Mesothelial cell of epicardium (in vitro differentiated cells): Measurements from ENCODE around the gene NR3C1. TPM values are rescaled to one million over a fixed set of nuclear protein-coding genes. Genes with fewer than 3 reads are reported as not detected.
A peak's percentile ranks its signal among the peaks of the same experiment; 100 is the strongest.

Experiments
- DNase-seq, 2 experiments: peaks; one replicate each; pipeline ENCODE4 v3.0.0; 2021; ENCODE audit warnings: low spot score in 2 of 2; ENCODE audit not compliant: unreplicated experiment in 2 of 2
- H3K27ac Mint-ChIP-seq: 2 replicates; pipeline ENCODE4 v1.8.0; 2021; ENCODE audit warnings: mixed read lengths
- H3K27me3 Mint-ChIP-seq: 2 replicates; pipeline ENCODE4 v1.8.0; 2021; ENCODE audit warnings: low read depth, mixed read lengths
- H3K36me3 Mint-ChIP-seq: 2 replicates; pipeline ENCODE4 v1.8.0; 2021; ENCODE audit warnings: mixed read lengths
- H3K4me1 Mint-ChIP-seq: 2 replicates; pipeline ENCODE4 v1.8.0; 2021; ENCODE audit warnings: mixed read lengths
- H3K4me3 Mint-ChIP-seq: 2 replicates; pipeline ENCODE4 v1.8.0; 2021; ENCODE audit warnings: mild to moderate bottlenecking, moderate library complexity, mixed read lengths
- H3K9me3 Mint-ChIP-seq: 2 replicates; pipeline ENCODE4 v1.8.0; 2021; ENCODE audit warnings: mixed read lengths
- CTCF ChIP-seq: fragments of 200-600 bp; sonication (generic); IDR thresholded peaks from one replicate; pipeline ENCODE4 v1.5.0; 2021; ENCODE audit warnings: antibody characterized with exemption; ENCODE audit not compliant: unreplicated experiment
- total RNA-seq: library from RNA; stranded (reverse); gene quantifications from 3 replicates; pipeline ENCODE4 v1.2.1, GENCODE V29; 2021

The NR3C1 gene
- total RNA-seq, 1 donor from 2014 or later = 29.2 TPM

GRCh38 chr5:143386725-143387124 is 16.8 kb downstream of the NR3C1 start:
- H3K27ac Mint-ChIP-seq = no peak overlapping the region
- H3K9me3 Mint-ChIP-seq = peaks cover 36% of the 10 kb centered on the region
- peaks cover 41% of the 10 kb centered on the region for H3K36me3 Mint-ChIP-seq
- TF ChIP-seq CTCF = no peak
- no peaks in the 10 kb centered on the region for H3K27me3 Mint-ChIP-seq
- no peak for DNase-seq
- H3K4me3 Mint-ChIP-seq = no peak overlapping the region
- peaks cover 5% of the 10 kb centered on the region for H3K4me1 Mint-ChIP-seq

GRCh38 chr5:143384865-143385657 is 18.4 kb downstream of the NR3C1 start:
- no peak for DNase-seq
- Mint-ChIP-seq H3K36me3 (peaks cover 48% of the 10 kb centered on the region), H3K27me3 (no peaks in the 10 kb centered on the region), H3K9me3 (peaks cover 46% of the 10 kb centered on the region), H3K27ac (no peak overlapping the region), H3K4me1 (peaks cover 5% of the 10 kb centered on the region), H3K4me3 (no peak overlapping the region)
- TF ChIP-seq CTCF = no peak

GRCh38 chr5:143383988-143384387 is 19.5 kb downstream of the NR3C1 start:
- peaks cover 46% of the 10 kb centered on the region for H3K9me3 Mint-ChIP-seq
- H3K4me3 Mint-ChIP-seq = no peak overlapping the region
- H3K27me3 Mint-ChIP-seq = no peaks in the 10 kb centered on the region
- peaks cover 2% of the 10 kb centered on the region for H3K4me1 Mint-ChIP-seq
- no peak overlapping the region for H3K27ac Mint-ChIP-seq
- H3K36me3 Mint-ChIP-seq = peaks cover 48% of the 10 kb centered on the region
- TF ChIP-seq CTCF = no peak
- DNase-seq = no peak

- H3K4me1 Mint-ChIP-seq = peaks cover 15% of the 10 kb centered on the region
Measured at GRCh38 chr5:143379606-143380005, 23.9 kb downstream of the NR3C1 start.

DNA sequence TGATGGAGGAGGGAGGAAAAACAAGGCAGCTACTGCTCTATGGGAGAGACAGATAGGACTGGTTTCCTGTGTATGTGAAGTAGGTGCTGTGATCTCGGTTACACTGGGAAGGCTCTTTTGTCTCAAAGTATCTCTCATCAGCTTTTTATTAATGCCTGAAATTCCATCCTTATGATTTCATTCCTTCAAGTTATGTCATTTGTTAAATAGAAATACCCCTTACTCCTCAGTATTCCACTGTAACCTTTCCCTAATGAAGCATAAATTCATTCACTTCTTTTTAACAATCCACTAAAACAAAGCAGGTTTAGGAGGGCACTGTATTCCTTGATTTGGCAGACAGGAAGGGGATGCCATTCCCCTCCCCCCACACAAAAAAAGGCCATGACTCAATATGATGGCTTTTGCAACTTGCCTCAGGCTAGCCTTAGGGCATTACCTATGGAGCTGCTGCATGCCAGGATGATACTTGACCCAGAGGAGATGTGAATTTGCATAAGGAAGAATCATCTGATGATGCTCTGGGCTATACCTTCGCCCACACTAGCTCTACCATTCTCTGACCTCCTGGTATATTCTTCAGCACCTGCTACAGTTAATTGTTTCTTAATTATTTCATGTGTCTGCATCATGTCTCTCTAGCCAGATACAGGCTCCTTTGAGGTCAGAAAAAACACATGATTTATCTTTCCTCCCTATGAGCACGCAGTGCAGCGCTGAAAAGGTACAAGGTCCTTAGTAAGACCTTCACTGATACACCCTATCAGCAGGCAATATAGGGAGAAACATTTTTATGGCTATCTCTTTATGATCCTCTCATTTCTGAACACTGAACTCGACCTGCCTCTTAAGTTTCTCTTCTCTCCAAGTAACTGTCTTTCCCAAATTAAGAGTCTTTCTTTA is 26.3 kb downstream of the NR3C1 start:
- H3K4me3 Mint-ChIP-seq = no peak overlapping the region
- H3K27ac Mint-ChIP-seq = peak overlapping the region; percentile 84
- H3K27me3 Mint-ChIP-seq = no peaks in the 10 kb centered on the region

More at GRCh38 chr5:143379606-143380005, 23.9 kb downstream of the NR3C1 start:
- Mint-ChIP-seq H3K27ac (no peak overlapping the region), H3K9me3 (peaks cover 21% of the 10 kb centered on the region), H3K27me3 (no peaks in the 10 kb centered on the region), H3K36me3 (peaks cover 26% of the 10 kb centered on the region), H3K4me3 (no peak overlapping the region)
- DNase-seq = no peak
- TF ChIP-seq CTCF = no peak

More for the DNA sequence above, 26.3 kb downstream of the NR3C1 start:
- TF ChIP-seq CTCF = no peak
- Mint-ChIP-seq H3K36me3 (peaks cover 10% of the 10 kb centered on the region), H3K4me1 (peaks cover 25% of the 10 kb centered on the region), H3K9me3 (peaks cover 14% of the 10 kb centered on the region)
- DNase-seq = no peak
